Heart left ventricle (tissue), 13 donors: ENCODE measurements around the gene ACACA.
"Not testable (repeated sequence)": the region's sequence is repeated elsewhere in the genome, so short reads cannot be mapped to it uniquely, and the experiment has no call there.

Experiments used
- CTCF ChIP-seq, 12 donors: fragments of 200-600 bp; sonication (generic) in 4 of 12; IDR thresholded peaks; one replicate each; pipeline versions ENCODE4 v1.5.0 to v1.8.0; 2018 to 2022; ENCODE audit warnings: antibody characterized with exemption in 12 of 12, mild to moderate bottlenecking in 5 of 12
- POLR2A ChIP-seq, 2 donors: fragments of 450-650 bp; IDR thresholded peaks; one replicate each; pipeline ENCODE4 v1.6.1; 2017; ENCODE audit warnings: antibody characterized with exemption in 2 of 2, mild to moderate bottlenecking in 2 of 2, moderate library complexity in 2 of 2
- donor health status: ischemic (EF 13 %, LVEDD 7.1; RV severe dilation, severe dysfunction).
- donor health status: DM: no; HTN: yes; CAD: no.
- donor health status: DM: no; HTN: no; CAD: no.
- donor health status: ischemic (EF 25% LVEDD 6.9; RV normal size, moderate dysfunction).
- donor health status: ischemic (EF 25% LVEDD 5.7; RV mildly dilated, moderate dysfunction).
- donor health status: ischemic (EF 35%, LVEDD 5.7; RV mildly dilated, moderate dysfunction).
- donor health status: nonischemic (EF 11% LVEDD 7.7; RV severe dilation, severe dysfunction).
- donor health status: DM: yes; HTN: yes; CAD: no.
- donor health status: PGD.
- donor health status: ischemic (EF 29% LVEDD 5.4; RV normal size, mild dysfunction).
- donor health status: nonischemic (EF 23%, LVEDD 6.1; RV moderate dilation, normal function).

GRCh38 chr17:37356796-37357569, 49.7 kb downstream of the ACACA start:
- not testable (repeated sequence) for TF ChIP-seq CTCF, POLR2A (IDR thresholded peaks at IDR 0.05)
